ENCODE data around the gene EPN3.

EPN3 gene

GRCh38 chr17:50499270-50499669 is 33.3 kb upstream of the EPN3 start:
- H3K9ac ChIP-seq (ENCODE audit: low read depth, low read length, poor library complexity): no peak overlapping the region
- H3K27ac ChIP-seq (replicated peaks; ENCODE audit: low read length): no peak overlapping the region
- no peaks in the 10 kb centered on the region for H3K9me3 ChIP-seq (replicated peaks in 1 of 2; ENCODE audit: control insufficient read depth in 2 of 2, insufficient read depth in 1 of 2, low read depth in 1 of 2, low read length in 2 of 2)
- no peaks in the 10 kb centered on the region for H3K36me3 ChIP-seq (replicated peaks in 1 of 2; ENCODE audit: control insufficient read depth in 2 of 2, insufficient read depth in 2 of 2, low read length in 2 of 2)
- peaks cover 0 to 7% (median 0%) of the 10 kb centered on the region in 3 experiments for H3K27me3 ChIP-seq (ENCODE audit: control insufficient read depth in 3 of 3, insufficient read depth in 3 of 3, low read depth in 1 of 3, low read length in 3 of 3)
- no peak overlapping the region for H3K18ac ChIP-seq (ENCODE audit: low read length)
- no peak overlapping the region for H2BK5ac ChIP-seq (ENCODE audit: low read length)
- H4K8ac ChIP-seq (ENCODE audit: low read depth, low read length): no peak overlapping the region
- H3K4me2 ChIP-seq (ENCODE audit: insufficient read depth, low read length, poor library complexity, severe bottlenecking): no peak overlapping the region
- no peak overlapping the region for H3K4ac ChIP-seq (ENCODE audit: low read length)
- H2AK5ac ChIP-seq (ENCODE audit: low read depth, low read length): no peak overlapping the region
- no peak overlapping the region for H2BK15ac ChIP-seq (ENCODE audit: low read length)
- no peak overlapping the region for H3K4me3 ChIP-seq (ENCODE audit: low read length in 2 of 2)
- H4K91ac ChIP-seq (ENCODE audit: low read depth, low read length, poor library complexity): no peak overlapping the region
- no peak for DNase-seq (ENCODE audit: low spot score)
- no peak overlapping the region for H2BK12ac ChIP-seq (ENCODE audit: low read length)
- peaks cover 6 to 7% of the 10 kb centered on the region in 2 donors for H3K4me1 ChIP-seq (ENCODE audit: control insufficient read depth in 2 of 2, insufficient read depth in 1 of 2, low read depth in 1 of 2, low read length in 2 of 2)
- H3K14ac ChIP-seq (ENCODE audit: low read length): no peak overlapping the region
- H3K23ac ChIP-seq (ENCODE audit: low read depth, low read length, poor library complexity): no peak overlapping the region
- H3K79me1 ChIP-seq (ENCODE audit: low read depth, low read length): no peaks in the 10 kb centered on the region
- H2AFZ ChIP-seq (ENCODE audit: low read length): no peak overlapping the region
- H2BK120ac ChIP-seq (ENCODE audit: low read depth, low read length): no peak overlapping the region

GRCh38 chr17:50499721-50500120 is 32.8 kb upstream of the EPN3 start:
- Histone ChIP-seq H2BK12ac (ENCODE audit: low read length) (no peak overlapping the region), H3K9me3 (replicated peaks in 1 of 2; ENCODE audit: control insufficient read depth in 2 of 2, insufficient read depth in 1 of 2, low read depth in 1 of 2, low read length in 2 of 2) (no peaks in the 10 kb centered on the region), H3K79me1 (ENCODE audit: low read depth, low read length) (no peaks in the 10 kb centered on the region), H3K27ac (replicated peaks; ENCODE audit: low read length) (no peak overlapping the region), H3K9ac (ENCODE audit: low read depth, low read length, poor library complexity) (no peak overlapping the region), H3K23ac (ENCODE audit: low read depth, low read length, poor library complexity) (no peak overlapping the region), H3K4ac (ENCODE audit: low read length) (no peak overlapping the region), H3K4me1 (ENCODE audit: control insufficient read depth in 2 of 2, insufficient read depth in 1 of 2, low read depth in 1 of 2, low read length in 2 of 2) (peaks cover 6 to 7% of the 10 kb centered on the region in 2 donors), H3K27me3 (ENCODE audit: control insufficient read depth in 3 of 3, insufficient read depth in 3 of 3, low read depth in 1 of 3, low read length in 3 of 3) (peaks cover 0 to 7% (median 0%) of the 10 kb centered on the region in 3 experiments), H3K14ac (ENCODE audit: low read length) (no peak overlapping the region), H2AFZ (ENCODE audit: low read length) (no peak overlapping the region), H2AK5ac (ENCODE audit: low read depth, low read length) (no peak overlapping the region), H3K4me3 (ENCODE audit: low read length in 2 of 2) (no peak overlapping the region), H3K36me3 (replicated peaks in 1 of 2; ENCODE audit: control insufficient read depth in 2 of 2, insufficient read depth in 2 of 2, low read length in 2 of 2) (no peaks in the 10 kb centered on the region), H2BK5ac (ENCODE audit: low read length) (no peak overlapping the region), H4K8ac (ENCODE audit: low read depth, low read length) (no peak overlapping the region), H3K4me2 (ENCODE audit: insufficient read depth, low read length, poor library complexity, severe bottlenecking) (no peak overlapping the region), H4K91ac (ENCODE audit: low read depth, low read length, poor library complexity) (no peak overlapping the region), H2BK15ac (ENCODE audit: low read length) (no peak overlapping the region), H2BK120ac (ENCODE audit: low read depth, low read length) (no peak overlapping the region), H3K18ac (ENCODE audit: low read length) (no peak overlapping the region)
- no peak for DNase-seq (ENCODE audit: low spot score)
- no CpG with 5 or more reads among the region's 2 CpGs for WGBS, 2 donors (ENCODE audit: extremely low coverage in 2 of 2, insufficient read length in 2 of 2, insufficient replicate concordance in 1 of 2)

- no peak overlapping the region for H3K27ac ChIP-seq (replicated peaks; ENCODE audit: low read length)
- no peak overlapping the region for H2AK5ac ChIP-seq (ENCODE audit: low read depth, low read length)
- H4K91ac ChIP-seq (ENCODE audit: low read depth, low read length, poor library complexity): no peak overlapping the region
- H3K36me3 ChIP-seq (replicated peaks in 1 of 2; ENCODE audit: control insufficient read depth in 2 of 2, insufficient read depth in 2 of 2, low read length in 2 of 2): no peaks in the 10 kb centered on the region
- H3K4me3 ChIP-seq (ENCODE audit: low read length in 2 of 2): no peak overlapping the region
- no peak overlapping the region for H3K23ac ChIP-seq (ENCODE audit: low read depth, low read length, poor library complexity)
- no peak overlapping the region for H3K4ac ChIP-seq (ENCODE audit: low read length)
- H2BK5ac ChIP-seq (ENCODE audit: low read length): no peak overlapping the region
- no peak for DNase-seq (ENCODE audit: low spot score)
- peaks cover 6 to 7% of the 10 kb centered on the region in 2 donors for H3K4me1 ChIP-seq (ENCODE audit: control insufficient read depth in 2 of 2, insufficient read depth in 1 of 2, low read depth in 1 of 2, low read length in 2 of 2)
- H4K8ac ChIP-seq (ENCODE audit: low read depth, low read length): no peak overlapping the region
- H3K14ac ChIP-seq (ENCODE audit: low read length): no peak overlapping the region
- H2BK12ac ChIP-seq (ENCODE audit: low read length): no peak overlapping the region
- H2BK15ac ChIP-seq (ENCODE audit: low read length): no peak overlapping the region
- 100% methylated on average over 1 of the region's 5 CpGs; no CpG with 5 or more reads in 1 of the 2 donors for WGBS, 2 donors (ENCODE audit: extremely low coverage in 2 of 2, insufficient read length in 2 of 2, insufficient replicate concordance in 1 of 2)
- H3K27me3 ChIP-seq (ENCODE audit: control insufficient read depth in 3 of 3, insufficient read depth in 3 of 3, low read depth in 1 of 3, low read length in 3 of 3): peaks cover 0 to 12% (median 0%) of the 10 kb centered on the region in 3 experiments
- no peak overlapping the region for H3K18ac ChIP-seq (ENCODE audit: low read length)
- H3K4me2 ChIP-seq (ENCODE audit: insufficient read depth, low read length, poor library complexity, severe bottlenecking): no peak overlapping the region
- H3K9ac ChIP-seq (ENCODE audit: low read depth, low read length, poor library complexity): no peak overlapping the region
- no peaks in the 10 kb centered on the region for H3K79me1 ChIP-seq (ENCODE audit: low read depth, low read length)
- no peaks in the 10 kb centered on the region for H3K9me3 ChIP-seq (replicated peaks in 1 of 2; ENCODE audit: control insufficient read depth in 2 of 2, insufficient read depth in 1 of 2, low read depth in 1 of 2, low read length in 2 of 2)
- no peak overlapping the region for H2AFZ ChIP-seq (ENCODE audit: low read length)
- H2BK120ac ChIP-seq (ENCODE audit: low read depth, low read length): no peak overlapping the region
These were observed 31.5 kb upstream of the EPN3 start for GRCh38 chr17:50501054-50501453.

GRCh38 chr17:50502301-50502990 is 30.1 kb upstream of the EPN3 start:
- H2AFZ ChIP-seq (ENCODE audit: low read length): no peak overlapping the region
- DNase-seq (ENCODE audit: low spot score): no peak

More at GRCh38 chr17:50502301-50502990, 30.1 kb upstream of the EPN3 start:
- Histone ChIP-seq H2BK120ac (ENCODE audit: low read depth, low read length) (no peak overlapping the region), H4K8ac (ENCODE audit: low read depth, low read length) (no peak overlapping the region), H3K27ac (replicated peaks; ENCODE audit: low read length) (no peak overlapping the region), H3K4ac (ENCODE audit: low read length) (no peak overlapping the region), H3K18ac (ENCODE audit: low read length) (no peak overlapping the region), H3K14ac (ENCODE audit: low read length) (no peak overlapping the region), H3K4me3 (ENCODE audit: low read length in 2 of 2) (no peak overlapping the region), H4K91ac (ENCODE audit: low read depth, low read length, poor library complexity) (no peak overlapping the region), H2BK5ac (ENCODE audit: low read length) (no peak overlapping the region), H2BK12ac (ENCODE audit: low read length) (no peak overlapping the region), H3K4me2 (ENCODE audit: insufficient read depth, low read length, poor library complexity, severe bottlenecking) (no peak overlapping the region), H3K27me3 (ENCODE audit: control insufficient read depth in 3 of 3, insufficient read depth in 3 of 3, low read depth in 1 of 3, low read length in 3 of 3) (peaks cover 0 to 20% (median 0%) of the 10 kb centered on the region in 3 experiments), H2BK15ac (ENCODE audit: low read length) (no peak overlapping the region), H3K23ac (ENCODE audit: low read depth, low read length, poor library complexity) (no peak overlapping the region), H3K9ac (ENCODE audit: low read depth, low read length, poor library complexity) (no peak overlapping the region), H2AK5ac (ENCODE audit: low read depth, low read length) (no peak overlapping the region), H3K9me3 (replicated peaks in 1 of 2; ENCODE audit: control insufficient read depth in 2 of 2, insufficient read depth in 1 of 2, low read depth in 1 of 2, low read length in 2 of 2) (no peaks in the 10 kb centered on the region), H3K79me1 (ENCODE audit: low read depth, low read length) (no peaks in the 10 kb centered on the region), H3K36me3 (replicated peaks in 1 of 2; ENCODE audit: control insufficient read depth in 2 of 2, insufficient read depth in 2 of 2, low read length in 2 of 2) (no peaks in the 10 kb centered on the region), H3K4me1 (ENCODE audit: control insufficient read depth in 2 of 2, insufficient read depth in 1 of 2, low read depth in 1 of 2, low read length in 2 of 2) (peaks cover 6 to 7% of the 10 kb centered on the region in 2 donors)
- no CpG with 5 or more reads among the region's 9 CpGs for WGBS, 2 donors (ENCODE audit: extremely low coverage in 2 of 2, insufficient read length in 2 of 2, insufficient replicate concordance in 1 of 2)
